SK-MEL-5 (cell line): ENCODE measurements around the gene LRRFIP2. TPM values are rescaled to one million over a fixed set of nuclear protein-coding genes. Genes with fewer than 3 reads are reported as not detected.

Experiments
- DNase-seq: peaks from one replicate; pipeline ENCODE4 v3.0.0-alpha.2; 2016; ENCODE audit warnings: low read depth, low spot score
- in situ Hi-C: cut with HindIII; loops from 2 replicates; pipeline ENCODE4 v1.10.0; 2016; ENCODE audit warnings: low sequenced_read_pairs, high pct_unique_total_duplicates, low pct_unique_long_range_greater_than_20kb
- total RNA-seq: library from RNA; depleted of rRNA; stranded (reverse); fragments of >200 nt; shearing (Covaris generic); gene quantifications from 2 replicates; pipeline ENCODE4 v1.2.3, GENCODE V29; 2014

LRRFIP2 gene
- total RNA-seq, 1 experiment from 2014 or later = 54.5 TPM

- in situ Hi-C loops = no loop called here
- DNase-seq = peak; percentile 73
These were observed 23.5 kb upstream of the LRRFIP2 start for GRCh38 chr3:37197810-37198371.

GRCh38 chr3:37194533-37194932 is 20.2 kb upstream of the LRRFIP2 start:
- DNase-seq = no peak
- in situ Hi-C loops = no loop called here

DNA sequence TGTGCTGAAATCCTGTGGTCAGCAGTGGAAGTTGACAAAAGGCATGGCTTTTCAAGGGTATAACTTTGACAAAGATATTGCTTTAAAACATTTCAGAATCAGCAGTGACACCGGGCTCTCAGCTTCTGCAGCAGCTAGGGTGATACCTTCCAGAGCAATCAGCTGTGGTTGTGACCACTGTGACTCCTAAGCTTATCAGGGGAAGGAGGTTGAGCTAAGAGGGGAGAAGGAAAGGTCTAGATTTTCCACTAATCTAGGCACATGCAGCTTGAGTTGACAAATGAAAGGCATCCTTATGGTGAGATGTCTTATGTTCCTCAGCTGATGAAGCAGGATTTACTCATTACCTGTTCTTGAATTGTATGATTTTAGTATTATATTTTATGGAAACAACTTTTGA is 16.3 kb upstream of the LRRFIP2 start:
- DNase-seq = no peak
- in situ Hi-C loops = no loop called here

- DNase-seq = no peak
- in situ Hi-C loops = no loop called here
These were observed 14.7 kb upstream of the LRRFIP2 start for GRCh38 chr3:37189109-37189508.

DNA sequence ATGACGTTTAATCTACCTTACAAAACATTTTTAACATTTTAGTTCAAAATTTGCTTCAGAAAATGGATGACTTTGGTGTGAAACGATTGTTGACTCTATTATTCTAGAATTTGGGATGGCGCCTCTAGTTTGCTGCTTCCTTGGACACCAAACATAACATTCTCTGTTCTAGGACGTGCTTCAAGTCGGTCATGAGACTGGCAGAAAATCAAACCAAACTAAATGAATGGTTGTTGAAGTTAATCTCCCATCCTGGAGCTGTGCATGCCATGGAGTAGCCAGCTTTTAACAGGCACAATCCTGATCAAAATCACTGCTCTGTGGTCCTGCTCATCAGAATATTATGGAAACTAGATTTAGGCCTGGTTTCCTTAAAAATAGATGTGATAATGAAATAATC is 9.6 kb upstream of the LRRFIP2 start:
- in situ Hi-C loops = no loop called here
- peak; percentile 94 for DNase-seq

DNA sequence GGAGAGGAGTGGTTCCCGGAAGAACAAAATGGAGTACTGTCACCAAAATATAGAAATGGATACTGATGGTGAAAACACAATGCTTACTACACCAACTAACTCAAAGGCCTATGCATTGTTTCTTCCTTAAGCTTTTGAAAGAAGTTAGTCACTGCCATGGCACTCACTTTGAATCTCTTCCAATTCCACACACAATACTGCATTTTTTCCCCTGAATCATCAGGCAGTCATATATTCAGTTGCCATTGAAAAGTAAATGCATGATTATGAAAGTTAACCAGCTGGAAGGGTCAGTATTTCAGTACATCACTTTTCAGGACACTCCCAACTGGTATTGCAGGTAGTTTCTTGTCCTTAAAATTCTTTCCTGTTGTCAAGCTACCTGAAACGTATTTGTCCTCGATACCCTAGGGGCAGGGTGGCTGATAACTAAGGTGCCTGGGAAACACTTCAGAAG is 9.0 kb upstream of the LRRFIP2 start:
- peak; percentile 77 for DNase-seq
- in situ Hi-C loops = no loop called here

DNA sequence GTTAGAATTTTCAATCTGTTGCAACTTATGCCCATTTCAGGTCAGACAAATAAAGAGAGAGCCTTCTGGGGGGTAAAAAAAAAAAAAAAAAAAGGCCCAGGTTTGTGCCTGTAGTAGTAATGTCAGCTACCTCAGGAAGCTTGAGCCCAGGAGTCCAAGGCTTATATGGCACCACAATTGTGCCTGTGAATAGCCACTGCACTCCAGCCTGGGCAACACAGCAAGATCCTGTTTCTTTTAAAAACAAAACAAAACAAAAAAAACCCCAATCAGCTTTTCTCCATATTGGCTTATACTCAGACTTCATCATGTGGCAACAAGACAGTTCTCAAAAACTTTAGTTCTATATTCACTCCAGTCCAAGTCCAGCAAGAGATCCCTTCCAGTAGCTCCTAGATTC is 8.4 kb upstream of the LRRFIP2 start:
- no peak for DNase-seq
- in situ Hi-C loops = no loop called here

DNA sequence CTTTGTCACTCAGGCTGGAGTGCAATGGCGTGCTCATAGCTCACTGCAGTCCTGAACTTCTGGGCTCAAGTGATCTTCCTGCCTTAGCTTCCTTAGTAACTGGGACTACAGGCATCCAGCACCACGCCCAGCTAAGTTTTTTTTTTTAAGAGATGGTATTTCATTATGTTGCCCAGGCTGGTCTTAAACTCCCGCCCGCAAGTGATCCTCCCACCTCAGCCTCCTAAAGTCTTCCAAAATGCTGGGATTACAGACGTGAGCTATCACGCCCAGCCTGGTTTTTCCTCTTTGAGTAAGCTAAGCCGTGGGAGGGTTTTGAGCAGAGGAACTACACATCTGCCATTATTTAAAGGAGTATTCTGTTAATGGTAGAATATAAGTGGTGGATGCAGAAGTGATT is 7.4 kb upstream of the LRRFIP2 start:
- in situ Hi-C loops = no loop called here
- no peak for DNase-seq

DNA sequence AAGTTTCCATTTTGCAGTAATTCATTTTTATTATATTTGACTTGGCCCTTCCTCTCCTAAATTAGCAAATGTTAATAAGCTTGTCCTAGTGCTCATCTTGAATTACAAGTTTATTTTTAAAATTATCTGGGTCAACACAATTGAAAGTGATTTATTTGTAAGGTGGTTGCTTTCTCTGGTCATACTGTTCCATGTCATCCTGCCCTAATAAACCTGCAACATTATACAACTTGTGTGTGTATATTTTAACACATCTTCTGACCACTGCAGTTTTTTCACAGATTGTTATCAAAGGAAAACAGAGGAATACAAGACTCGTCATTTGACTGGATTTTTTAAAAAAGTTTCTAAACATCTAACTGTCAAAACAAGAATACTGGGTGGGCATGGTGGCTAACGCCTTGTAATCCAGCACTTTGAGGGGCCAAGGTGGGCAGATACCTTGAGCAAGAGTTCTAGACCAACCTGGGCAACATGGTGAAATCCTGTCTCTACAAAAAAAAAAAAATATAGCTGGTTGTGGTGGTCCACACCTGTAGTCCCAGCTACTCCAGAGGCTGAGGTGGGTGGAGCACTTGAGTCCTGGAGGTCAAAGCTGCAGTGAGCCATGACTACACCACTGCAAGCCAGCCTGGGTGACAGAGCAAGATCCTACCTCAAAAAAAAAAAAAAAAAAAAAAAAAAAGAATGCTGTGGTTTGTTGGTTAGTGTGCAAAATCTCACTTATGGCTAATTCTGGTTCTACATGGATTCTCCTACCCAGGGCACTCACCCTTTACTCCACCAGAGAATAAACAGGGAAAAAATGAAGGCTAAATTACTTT is 5.0 kb upstream of the LRRFIP2 start:
- in situ Hi-C loops = no loop called here
- no peak for DNase-seq

DNA sequence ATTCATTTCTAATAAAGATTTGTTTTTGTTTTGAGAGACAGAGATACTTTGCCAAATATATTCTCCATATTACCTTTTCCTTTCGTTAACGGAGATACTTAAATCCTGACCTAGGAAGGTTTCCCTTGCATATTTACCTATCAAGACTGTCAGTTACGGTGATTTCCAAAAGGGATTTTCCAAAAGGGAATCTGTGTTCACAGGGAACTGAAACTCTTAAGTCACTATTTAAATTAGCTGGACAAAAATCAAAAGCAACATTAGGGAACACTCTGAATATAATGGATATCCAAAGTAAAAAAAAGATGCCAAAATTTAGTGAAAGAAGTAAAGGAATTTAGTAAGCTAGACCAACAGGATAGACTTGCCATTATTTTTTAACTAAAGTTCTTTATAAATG is 576 bp downstream of the LRRFIP2 start:
- in situ Hi-C loops = no loop called here
- no peak for DNase-seq

DNA sequence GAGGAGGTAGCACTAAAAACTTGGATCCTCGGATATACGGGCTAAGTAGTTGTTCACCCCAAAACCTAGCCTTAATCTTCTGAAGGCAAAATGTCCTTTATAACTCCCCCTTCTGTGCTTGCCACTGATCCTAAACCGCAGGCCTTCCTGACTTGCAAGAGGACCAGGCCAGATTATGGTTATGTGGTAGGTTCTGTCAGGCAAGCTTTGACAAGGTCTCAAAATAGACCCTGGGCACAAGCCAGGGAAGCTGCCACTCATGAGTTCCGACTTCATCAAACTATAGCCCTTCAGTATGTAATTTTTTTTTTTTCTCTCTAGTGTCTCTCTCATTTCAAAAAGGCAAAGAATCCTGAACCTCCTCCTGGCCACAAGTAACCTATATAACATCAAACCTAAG is 3.2 kb downstream of the LRRFIP2 start:
- DNase-seq = no peak

GRCh38 chr3:37170513-37170912 is 3.9 kb downstream of the LRRFIP2 start:
- in situ Hi-C loops = no loop called here
- no peak for DNase-seq

More for the DNA sequence above, 3.2 kb downstream of the LRRFIP2 start:
- in situ Hi-C loops = no loop called here

GRCh38 chr3:37170060-37170459 is 4.3 kb downstream of the LRRFIP2 start:
- in situ Hi-C loops = no loop called here
- DNase-seq = no peak

GRCh38 chr3:37168896-37169295 is 5.5 kb downstream of the LRRFIP2 start:
- DNase-seq = no peak
- in situ Hi-C loops = no loop called here

GRCh38 chr3:37163262-37164015 is 10.9 kb downstream of the LRRFIP2 start:
- in situ Hi-C loops = no loop called here
- peak; percentile 89 for DNase-seq

- no peak for DNase-seq
- in situ Hi-C loops = no loop called here
These were observed 11.7 kb downstream of the LRRFIP2 start for GRCh38 chr3:37162501-37163245.

DNA sequence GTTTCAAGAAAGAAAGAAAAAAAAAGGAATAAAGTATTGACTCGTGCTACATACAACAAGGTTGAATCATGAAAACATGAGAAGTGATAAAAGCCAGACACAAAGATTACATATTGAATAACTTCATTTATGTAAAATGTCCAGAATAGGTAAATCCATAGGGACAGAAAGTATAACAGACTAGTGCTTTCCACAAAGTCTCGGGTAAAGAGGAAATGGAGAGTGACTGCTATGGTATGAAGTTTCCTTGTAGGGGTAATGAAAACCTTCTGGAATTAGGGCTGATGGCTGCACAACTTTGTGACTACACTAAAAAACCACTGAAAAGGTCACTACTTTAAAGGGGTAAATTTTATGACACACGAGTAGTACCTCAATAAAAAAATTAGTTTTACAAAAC is 13.0 kb downstream of the LRRFIP2 start:
- no peak for DNase-seq
- in situ Hi-C loops = no loop called here

- in situ Hi-C loops = no loop called here
- no peak for DNase-seq
These were observed 18.6 kb downstream of the LRRFIP2 start for GRCh38 chr3:37155782-37156181.
